Keratinocyte (primary cell): Measurements from ENCODE around the gene SLC38A3. TPM values are rescaled to one million over a fixed set of nuclear protein-coding genes. Genes with fewer than 3 reads are reported as not detected.
A peak's percentile ranks its signal among the peaks of the same experiment; 100 is the strongest.

ENCODE experiments used
- DNase-seq: peaks from one replicate; pipeline ENCODE4 v3.0.0-alpha.2; 2011; ENCODE audit warnings: low read depth, missing footprints, low spot score
- FAIRE-seq: peaks from 2 replicates; lab custom pipeline; 2011; peaks lifted over from hg19 to GRCh38; lab: Jason Lieb, UNC
- H2AFZ ChIP-seq: 2 replicates; pipeline ENCODE4 v1.6.0; 2012; ENCODE audit warnings: low read length, control low read depth, inconsistent platforms; ENCODE audit not compliant: control insufficient read depth
- H3K27ac ChIP-seq: 2 replicates; pipeline ENCODE4 v1.5.1; 2011; ENCODE audit warnings: low read length; ENCODE audit not compliant: control insufficient read depth, insufficient read depth
- H3K27me3 ChIP-seq: 3 replicates; pipeline ENCODE4 v1.6.0; 2011; ENCODE audit warnings: low read length; ENCODE audit not compliant: control insufficient read depth, insufficient read depth; ENCODE audit errors: extremely low read depth
- H3K36me3 ChIP-seq, 2 experiments: 2 replicates in 1 of 2; 3 replicates in 1 of 2; pipeline ENCODE4 v1.5.1; 2011; ENCODE audit warnings: low read length in 2 of 2, mild to moderate bottlenecking in 1 of 2; ENCODE audit not compliant: control insufficient read depth in 2 of 2, insufficient read depth in 2 of 2; ENCODE audit errors: extremely low read depth in 1 of 2
- H3K4me1 ChIP-seq: 3 replicates; pipeline ENCODE4 v1.5.1; 2011; ENCODE audit warnings: low read length; ENCODE audit not compliant: control insufficient read depth, insufficient read depth; ENCODE audit errors: extremely low read depth
- H3K4me2 ChIP-seq: 3 replicates; pipeline ENCODE4 v1.6.0; 2011; ENCODE audit warnings: low read depth, low read length; ENCODE audit not compliant: control insufficient read depth, insufficient read depth; ENCODE audit errors: extremely low read depth
- H3K4me3 ChIP-seq, 3 experiments: fragments of 200-600 bp in 1 of 3; sonication (generic) in 1 of 3; 2 replicates in 2 of 3; 3 replicates in 1 of 3; pipeline ENCODE4 v1.5.1; 2011 to 2016; ENCODE audit warnings: low read length in 3 of 3, mild to moderate bottlenecking in 3 of 3, control low read depth in 2 of 3, inconsistent platforms in 1 of 3, low read depth in 1 of 3, mixed read lengths in 1 of 3, mixed run types in 1 of 3, moderate library complexity in 1 of 3; ENCODE audit not compliant: control insufficient read depth in 2 of 3, insufficient read depth in 2 of 3; ENCODE audit errors: extremely low read depth in 1 of 3
- H3K79me2 ChIP-seq: 2 replicates; pipeline ENCODE4 v1.6.0; 2012; ENCODE audit warnings: low read length; ENCODE audit not compliant: control insufficient read depth, insufficient read depth
- H3K9ac ChIP-seq: 3 replicates; pipeline ENCODE4 v1.6.0; 2011; ENCODE audit warnings: low read length; ENCODE audit not compliant: control insufficient read depth, insufficient read depth; ENCODE audit errors: extremely low read depth
- H3K9me1 ChIP-seq: 3 replicates; pipeline ENCODE4 v1.6.0; 2011; ENCODE audit warnings: low read length; ENCODE audit not compliant: control insufficient read depth, insufficient read depth; ENCODE audit errors: extremely low read depth
- H3K9me3 ChIP-seq: 2 replicates; pipeline ENCODE4 v1.5.1; 2012; ENCODE audit warnings: low read depth, low read length; ENCODE audit not compliant: control insufficient read depth
- H4K20me1 ChIP-seq: 3 replicates; pipeline ENCODE4 v1.6.0; 2011; ENCODE audit warnings: low read length; ENCODE audit not compliant: control insufficient read depth, insufficient read depth; ENCODE audit errors: extremely low read depth
- EZH2 ChIP-seq: IDR thresholded peaks from one replicate; pipeline ENCODE4 v1.6.1; 2012; ENCODE audit warnings: inconsistent platforms, mild to moderate bottlenecking, low read length, moderate library complexity
- dilution Hi-C: fragments of 300-500 bp; cut with MboI; formaldehyde crosslinking; loops from one replicate; pipeline ENCODE4 v1.7.0; 2020; ENCODE audit warnings: low sequenced_read_pairs; ENCODE audit not compliant: extremely low pct_ligation_motif_present
- polyA plus RNA-seq, 5 experiments: library from polyadenylated mRNA; depleted of rRNA in 3 of 5; stranded (reverse) in 3 of 5; stranded (forward) in 1 of 5; unstranded in 1 of 5; fragments of >200 nt; gene quantifications; 1 replicate in 1 of 5; 2 replicates in 3 of 5; 3 replicates in 1 of 5; pipeline versions ENCODE4 v1.2.1 to v1.2.3, GENCODE V29; 2011 to 2012; ENCODE audit warnings: missing spikeins in 2 of 5, low read depth in 1 of 5, low replicate concordance in 1 of 5
- TF ChIP-seq, protein P1 (sequence below), 3 experiments: IDR thresholded peaks in 1 of 3; conservative IDR thresholded peaks in 1 of 3; optimal IDR thresholded peaks in 1 of 3; 2 replicates in 2 of 3; 3 replicates in 1 of 3; pipeline versions ENCODE3 to v1.5.1; 2011; ENCODE audit warnings: low read length in 3 of 3, mild to moderate bottlenecking in 3 of 3, moderate library complexity in 2 of 3, control low read depth in 1 of 3, inconsistent platforms in 1 of 3; ENCODE audit not compliant: insufficient read depth in 2 of 3; ENCODE audit errors: extremely low read depth in 1 of 3

SLC38A3 gene
- polyA plus RNA-seq, 1 donor (not counting 4 experiments of a cell fraction or from before 2014, with no cell fraction given), result not detected

- no peaks in the 10 kb centered on the region for H3K79me2 ChIP-seq
- no peak overlapping the region for H3K9ac ChIP-seq
- FAIRE-seq, result peak; percentile 56
- H3K4me1 ChIP-seq, result no peaks in the 10 kb centered on the region
- H4K20me1 ChIP-seq, result peaks cover 11% of the 10 kb centered on the region
- no peak for TF ChIP-seq EZH2
- TF ChIP-seq, protein P1, sequence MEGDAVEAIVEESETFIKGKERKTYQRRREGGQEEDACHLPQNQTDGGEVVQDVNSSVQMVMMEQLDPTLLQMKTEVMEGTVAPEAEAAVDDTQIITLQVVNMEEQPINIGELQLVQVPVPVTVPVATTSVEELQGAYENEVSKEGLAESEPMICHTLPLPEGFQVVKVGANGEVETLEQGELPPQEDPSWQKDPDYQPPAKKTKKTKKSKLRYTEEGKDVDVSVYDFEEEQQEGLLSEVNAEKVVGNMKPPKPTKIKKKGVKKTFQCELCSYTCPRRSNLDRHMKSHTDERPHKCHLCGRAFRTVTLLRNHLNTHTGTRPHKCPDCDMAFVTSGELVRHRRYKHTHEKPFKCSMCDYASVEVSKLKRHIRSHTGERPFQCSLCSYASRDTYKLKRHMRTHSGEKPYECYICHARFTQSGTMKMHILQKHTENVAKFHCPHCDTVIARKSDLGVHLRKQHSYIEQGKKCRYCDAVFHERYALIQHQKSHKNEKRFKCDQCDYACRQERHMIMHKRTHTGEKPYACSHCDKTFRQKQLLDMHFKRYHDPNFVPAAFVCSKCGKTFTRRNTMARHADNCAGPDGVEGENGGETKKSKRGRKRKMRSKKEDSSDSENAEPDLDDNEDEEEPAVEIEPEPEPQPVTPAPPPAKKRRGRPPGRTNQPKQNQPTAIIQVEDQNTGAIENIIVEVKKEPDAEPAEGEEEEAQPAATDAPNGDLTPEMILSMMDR (optimal IDR thresholded peaks at IDR 0.05 in 1 of 3, IDR thresholded peaks at IDR 0.05 in 1 of 3, conservative IDR thresholded peaks at IDR 0.05 in 1 of 3; ENCODE audit: extremely low read depth in 1 of 3, insufficient read depth in 2 of 3, low read length in 3 of 3), result no peak
- H3K27me3 ChIP-seq, result peaks cover 22% of the 10 kb centered on the region
- no peak overlapping the region for H3K4me2 ChIP-seq
- H3K4me3 ChIP-seq, result no peak overlapping the region
- H3K27ac ChIP-seq, result no peak overlapping the region
- no peaks in the 10 kb centered on the region for H3K9me1 ChIP-seq
- no peak overlapping the region for H2AFZ ChIP-seq
- peaks cover 23 to 24% of the 10 kb centered on the region in 2 experiments for H3K36me3 ChIP-seq
- no peak for DNase-seq
- dilution Hi-C loops, result no loop called here
- H3K9me3 ChIP-seq, result no peaks in the 10 kb centered on the region
Observed at GRCh38 chr3:50189989-50190388, 15.1 kb upstream of the SLC38A3 start.

- Histone ChIP-seq H3K27me3 (peaks cover 25% of the 10 kb centered on the region), H3K27ac (no peak within 1 kb of the TSS), H2AFZ (no peak within 1 kb of the TSS), H3K9ac (no peak within 1 kb of the TSS), H4K20me1 (peaks cover 11% of the 10 kb centered on the region), H3K79me2 (no peaks in the 10 kb centered on the region), H3K9me1 (no peaks in the 10 kb centered on the region), H3K4me2 (no peak within 1 kb of the TSS), H3K36me3 (peaks cover 14 to 16% of the 10 kb centered on the region in 2 experiments), H3K4me1 (no peaks in the 10 kb centered on the region), H3K9me3 (no peaks in the 10 kb centered on the region), H3K4me3 (no peak within 1 kb of the TSS)
- DNase-seq (no peak), FAIRE-seq (no peak)
- TF ChIP-seq, protein P1 (optimal IDR thresholded peaks at IDR 0.05 in 1 of 3, IDR thresholded peaks at IDR 0.05 in 1 of 3, conservative IDR thresholded peaks at IDR 0.05 in 1 of 3; ENCODE audit: extremely low read depth in 1 of 3, insufficient read depth in 2 of 3, low read length in 3 of 3), result no peak
- TF ChIP-seq EZH2, result no peak
- dilution Hi-C loops, result no loop called here
Observed at GRCh38 chr3:50190936-50191660, 14.0 kb upstream of the SLC38A3 start, which contains the start of gene GNAT1. TSS of gene GNAT1 (plus strand) at chr3:50191610. CDS start at chr3:50191726, 116 bp downstream.
